Measurements from ENCODE around the gene SENP5. TPM values are rescaled to one million over a fixed set of nuclear protein-coding genes. Genes with fewer than 3 reads are reported as not detected.

Gene SENP5
- total RNA-seq, 2 experiments from 2014 or later, result 62.7 to 64.7 TPM

DNA sequence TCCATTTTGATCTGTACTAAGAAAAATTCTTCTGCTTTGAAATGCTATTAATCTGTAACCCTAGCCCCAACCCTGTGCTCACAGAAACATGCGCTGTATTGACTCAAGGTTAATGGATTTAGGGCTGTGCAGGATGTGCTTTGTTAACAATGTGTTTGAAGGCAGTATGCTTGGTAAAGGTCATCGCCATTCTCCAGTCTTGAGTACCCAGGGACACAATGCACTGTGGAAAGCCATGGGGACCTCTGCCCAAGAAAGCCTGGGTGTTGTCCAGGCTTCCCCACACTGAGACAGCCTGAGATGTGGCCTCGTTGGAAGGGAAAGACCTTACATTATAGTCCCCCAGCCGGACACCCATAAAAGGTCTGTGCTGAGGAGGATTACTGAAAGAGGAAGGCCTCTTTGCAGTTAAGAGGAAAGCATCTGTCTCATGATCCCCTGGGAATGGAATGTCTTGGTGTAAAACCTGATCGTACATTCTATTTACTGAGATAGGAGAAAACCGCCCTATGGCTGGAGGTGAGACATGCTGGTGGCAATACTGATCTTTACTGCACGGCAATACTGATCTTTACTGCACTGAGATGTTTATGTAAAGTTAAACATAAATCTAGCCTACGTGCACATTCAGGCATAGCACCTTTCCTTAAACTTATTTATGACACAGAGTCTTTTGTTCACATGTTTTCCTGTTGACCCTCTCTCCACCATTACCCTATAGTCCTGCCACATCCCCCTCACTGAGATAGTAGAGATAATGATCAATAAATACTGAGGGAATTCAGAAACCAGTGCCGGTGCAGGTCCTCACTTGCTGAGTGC is 94.6 kb downstream of the SENP5 start:
- DNase-seq, result no peak
- H3K4me1 ChIP-seq (ENCODE audit: insufficient read depth, low read length), result no peaks in the 10 kb centered on the region
- Mint-ChIP-seq H3K27ac (no peak overlapping the region), H3K4me3 (no peak overlapping the region), H3K36me3 (ENCODE audit: low read depth) (no peaks in the 10 kb centered on the region), H3K4me1 (ENCODE audit: low read depth) (no peaks in the 10 kb centered on the region), H3K9me3 (no peaks in the 10 kb centered on the region), H3K27me3 (no peaks in the 10 kb centered on the region)
- H3K9me3 ChIP-seq (ENCODE audit: control insufficient read depth in 1 of 2, insufficient read depth in 1 of 2, low read length in 2 of 2), result no peaks in the 10 kb centered on the region
- H3K27me3 ChIP-seq (ENCODE audit: control insufficient read depth in 1 of 2, insufficient read depth in 2 of 2, low read length in 2 of 2), result no peaks in the 10 kb centered on the region
- no peak overlapping the region for H3K4me3 ChIP-seq (ENCODE audit: low read length)
- intact Hi-C loops (cut with DNase I, micrococcal nuclease), result no loop called here
- POLR2A ChIA-PET, result no interaction called here
- TF ChIP-seq, protein P1, sequence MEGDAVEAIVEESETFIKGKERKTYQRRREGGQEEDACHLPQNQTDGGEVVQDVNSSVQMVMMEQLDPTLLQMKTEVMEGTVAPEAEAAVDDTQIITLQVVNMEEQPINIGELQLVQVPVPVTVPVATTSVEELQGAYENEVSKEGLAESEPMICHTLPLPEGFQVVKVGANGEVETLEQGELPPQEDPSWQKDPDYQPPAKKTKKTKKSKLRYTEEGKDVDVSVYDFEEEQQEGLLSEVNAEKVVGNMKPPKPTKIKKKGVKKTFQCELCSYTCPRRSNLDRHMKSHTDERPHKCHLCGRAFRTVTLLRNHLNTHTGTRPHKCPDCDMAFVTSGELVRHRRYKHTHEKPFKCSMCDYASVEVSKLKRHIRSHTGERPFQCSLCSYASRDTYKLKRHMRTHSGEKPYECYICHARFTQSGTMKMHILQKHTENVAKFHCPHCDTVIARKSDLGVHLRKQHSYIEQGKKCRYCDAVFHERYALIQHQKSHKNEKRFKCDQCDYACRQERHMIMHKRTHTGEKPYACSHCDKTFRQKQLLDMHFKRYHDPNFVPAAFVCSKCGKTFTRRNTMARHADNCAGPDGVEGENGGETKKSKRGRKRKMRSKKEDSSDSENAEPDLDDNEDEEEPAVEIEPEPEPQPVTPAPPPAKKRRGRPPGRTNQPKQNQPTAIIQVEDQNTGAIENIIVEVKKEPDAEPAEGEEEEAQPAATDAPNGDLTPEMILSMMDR (IDR thresholded peaks at IDR 0.05), result no peak
- CTCF ChIA-PET, result no interaction called here
- H3K27ac ChIP-seq (ENCODE audit: low read depth in 1 of 2, low read length in 2 of 2), result no peak overlapping the region
- no peaks in the 10 kb centered on the region for H3K36me3 ChIP-seq (ENCODE audit: insufficient read depth, low read length)
- ATAC-seq (ENCODE audit: poor library complexity), result no peak

DNA sequence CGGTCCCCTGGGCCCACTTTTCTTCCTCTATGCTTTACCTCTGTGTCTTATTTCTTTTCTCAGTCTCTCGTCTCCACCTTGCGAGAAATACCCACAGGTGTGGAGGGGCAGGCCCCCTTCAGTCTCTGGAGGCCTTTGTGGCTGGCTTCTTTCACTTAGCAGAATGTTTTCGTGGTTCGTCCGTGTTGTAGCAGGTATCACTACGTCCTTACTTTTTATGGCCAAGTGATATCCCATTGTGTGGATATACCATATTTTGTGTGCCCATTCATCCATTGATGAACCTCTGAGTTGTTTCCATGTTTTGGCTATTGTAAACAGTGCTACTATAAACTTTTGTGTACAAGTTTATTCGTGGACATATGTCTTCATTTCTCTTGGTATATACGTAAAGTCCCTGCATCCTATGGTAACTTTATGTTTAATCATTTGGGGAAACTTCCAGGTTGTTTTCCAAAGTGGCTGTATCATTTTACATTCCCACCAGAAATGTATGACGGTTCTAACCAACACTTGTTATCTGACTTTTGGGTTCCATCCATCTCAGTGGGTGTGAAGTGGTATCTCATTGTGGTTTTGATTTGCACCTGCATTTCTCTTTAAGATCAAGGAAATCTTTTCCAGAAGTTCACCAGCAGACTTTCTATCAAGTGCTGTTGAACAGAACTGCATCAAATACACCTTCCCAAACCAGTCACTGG is 95.4 kb downstream of the SENP5 start:
- H3K27me3 ChIP-seq (ENCODE audit: control insufficient read depth in 1 of 2, insufficient read depth in 2 of 2, low read length in 2 of 2), result peaks cover 0 to 4% of the 10 kb centered on the region in 2 experiments
- no peaks in the 10 kb centered on the region for H3K36me3 Mint-ChIP-seq (ENCODE audit: low read depth)
- ChIA-PET CTCF (no interaction called here), POLR2A (interaction anchor here (1.1 kb wide), 1 partner anchor 21 kb away, joined by 4 read pairs; the partner anchor contains the start of gene NCBP2)
- peaks cover 5% of the 10 kb centered on the region for H3K4me1 Mint-ChIP-seq (ENCODE audit: low read depth)
- no peak overlapping the region for H3K4me3 Mint-ChIP-seq
- intact Hi-C loops (cut with DNase I, micrococcal nuclease), result no loop called here
- DNase-seq, result no peak
- H3K36me3 ChIP-seq (ENCODE audit: insufficient read depth, low read length), result no peaks in the 10 kb centered on the region
- H3K4me1 ChIP-seq (ENCODE audit: insufficient read depth, low read length), result peaks cover 2% of the 10 kb centered on the region
- H3K4me3 ChIP-seq (ENCODE audit: low read length), result no peak overlapping the region
- no peaks in the 10 kb centered on the region for H3K9me3 Mint-ChIP-seq
- no peak for ATAC-seq (ENCODE audit: poor library complexity)
- TF ChIP-seq, protein P1 (IDR thresholded peaks at IDR 0.05), result no peak
- no peak overlapping the region for H3K27ac Mint-ChIP-seq
- peaks cover 5% of the 10 kb centered on the region for H3K27me3 Mint-ChIP-seq
- H3K9me3 ChIP-seq (ENCODE audit: control insufficient read depth in 1 of 2, insufficient read depth in 1 of 2, low read length in 2 of 2), result no peaks in the 10 kb centered on the region
- H3K27ac ChIP-seq (ENCODE audit: low read depth in 1 of 2, low read length in 2 of 2), result no peak overlapping the region

DNA sequence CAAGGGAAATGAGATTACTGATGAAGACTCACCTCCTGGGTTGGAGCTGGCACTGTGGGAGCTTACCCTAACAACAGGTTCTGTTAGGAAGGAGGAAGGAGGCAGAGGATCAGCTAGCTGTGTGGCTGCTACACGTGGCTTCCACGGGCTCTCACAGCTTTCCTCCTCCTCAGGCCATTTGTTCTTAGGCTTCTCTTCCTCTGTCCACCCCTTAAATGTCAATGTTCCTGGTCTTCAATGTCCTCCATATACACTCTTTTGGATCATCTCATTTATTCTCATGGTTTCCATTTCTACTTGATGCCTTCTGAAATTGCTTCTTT is 95.9 kb downstream of the SENP5 start:
- no peaks in the 10 kb centered on the region for H3K9me3 Mint-ChIP-seq
- H3K4me3 Mint-ChIP-seq, result no peak overlapping the region
- H3K27me3 Mint-ChIP-seq, result peaks cover 5% of the 10 kb centered on the region
- Histone ChIP-seq H3K9me3 (ENCODE audit: control insufficient read depth in 1 of 2, insufficient read depth in 1 of 2, low read length in 2 of 2) (no peaks in the 10 kb centered on the region), H3K27me3 (ENCODE audit: control insufficient read depth in 1 of 2, insufficient read depth in 2 of 2, low read length in 2 of 2) (peaks cover 0 to 6% of the 10 kb centered on the region in 2 experiments), H3K27ac (ENCODE audit: low read depth in 1 of 2, low read length in 2 of 2) (no peak overlapping the region), H3K4me1 (ENCODE audit: insufficient read depth, low read length) (peaks cover 7% of the 10 kb centered on the region), H3K4me3 (ENCODE audit: low read length) (no peak overlapping the region), H3K36me3 (ENCODE audit: insufficient read depth, low read length) (no peaks in the 10 kb centered on the region)
- H3K4me1 Mint-ChIP-seq (ENCODE audit: low read depth), result peaks cover 5% of the 10 kb centered on the region
- ATAC-seq (ENCODE audit: poor library complexity) (no peak), DNase-seq (no peak)
- H3K27ac Mint-ChIP-seq, result no peak overlapping the region
- intact Hi-C loops (cut with DNase I, micrococcal nuclease), result no loop called here
- H3K36me3 Mint-ChIP-seq (ENCODE audit: low read depth), result no peaks in the 10 kb centered on the region
- ChIA-PET POLR2A (interaction anchor here (1.1 kb wide), 1 partner anchor 21 kb away, joined by 4 read pairs; the partner anchor contains the start of gene NCBP2), CTCF (no interaction called here)
- TF ChIP-seq, protein P1 (IDR thresholded peaks at IDR 0.05), result no peak
